ENCODE measurements around the gene ABCG8.

- no peak for TF ChIP-seq EZH2 (IDR thresholded peaks at IDR 0.05; ENCODE audit: borderline replicate concordance, low read depth, low read length, severe bottlenecking)
- TF ChIP-seq, protein P1, sequence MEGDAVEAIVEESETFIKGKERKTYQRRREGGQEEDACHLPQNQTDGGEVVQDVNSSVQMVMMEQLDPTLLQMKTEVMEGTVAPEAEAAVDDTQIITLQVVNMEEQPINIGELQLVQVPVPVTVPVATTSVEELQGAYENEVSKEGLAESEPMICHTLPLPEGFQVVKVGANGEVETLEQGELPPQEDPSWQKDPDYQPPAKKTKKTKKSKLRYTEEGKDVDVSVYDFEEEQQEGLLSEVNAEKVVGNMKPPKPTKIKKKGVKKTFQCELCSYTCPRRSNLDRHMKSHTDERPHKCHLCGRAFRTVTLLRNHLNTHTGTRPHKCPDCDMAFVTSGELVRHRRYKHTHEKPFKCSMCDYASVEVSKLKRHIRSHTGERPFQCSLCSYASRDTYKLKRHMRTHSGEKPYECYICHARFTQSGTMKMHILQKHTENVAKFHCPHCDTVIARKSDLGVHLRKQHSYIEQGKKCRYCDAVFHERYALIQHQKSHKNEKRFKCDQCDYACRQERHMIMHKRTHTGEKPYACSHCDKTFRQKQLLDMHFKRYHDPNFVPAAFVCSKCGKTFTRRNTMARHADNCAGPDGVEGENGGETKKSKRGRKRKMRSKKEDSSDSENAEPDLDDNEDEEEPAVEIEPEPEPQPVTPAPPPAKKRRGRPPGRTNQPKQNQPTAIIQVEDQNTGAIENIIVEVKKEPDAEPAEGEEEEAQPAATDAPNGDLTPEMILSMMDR (IDR thresholded peaks at IDR 0.05; ENCODE audit: borderline replicate concordance, extremely low read depth, low read length, poor library complexity, severe bottlenecking): no peak
These were observed 19.1 kb upstream of the ABCG8 start for GRCh38 chr2:43819491-43820163.

All from DND-41 (cell line).